ENCODE data around the gene HCST. TPM values are rescaled to one million over a fixed set of nuclear protein-coding genes. Genes with fewer than 3 reads are reported as not detected.
A peak's percentile ranks its signal among the peaks of the same experiment; 100 is the strongest.
"Not testable (repeated sequence)": the region's sequence is repeated elsewhere in the genome, so short reads cannot be mapped to it uniquely, and the experiment has no call there.

The HCST gene
- total and polyA plus RNA-seq, 12 donors: 1.7 to 22.8 (median 5.3) TPM

DNA sequence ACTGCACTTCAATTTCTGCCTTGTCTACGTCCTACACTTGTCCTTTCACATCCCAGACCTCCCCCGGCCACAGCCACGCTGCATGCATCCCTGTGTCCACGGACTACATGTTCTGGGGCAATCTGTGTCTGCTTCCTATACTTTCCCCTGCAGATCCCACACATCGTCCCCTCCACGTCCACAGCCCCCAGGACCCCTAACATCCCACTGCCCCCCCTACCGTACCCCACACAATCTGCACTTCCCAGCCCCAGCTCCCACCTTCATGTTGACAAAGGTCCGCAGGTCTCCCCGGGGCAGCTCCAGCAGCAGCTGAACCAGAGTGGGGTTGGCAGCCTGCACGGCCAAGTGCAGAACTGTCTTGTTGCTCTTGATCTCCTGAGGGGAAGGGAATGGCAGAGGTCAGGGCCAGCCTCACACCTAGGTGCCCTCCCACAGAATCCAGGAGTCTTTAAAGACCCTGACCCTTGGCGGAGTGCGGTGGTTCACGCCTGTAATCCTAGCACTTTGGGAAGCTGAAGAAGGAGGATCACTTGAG is 12.1 kb upstream of the HCST start:
- Histone ChIP-seq H3K9me3 (no peaks in the 10 kb centered on the region), H3K4me1 (no peaks in the 10 kb centered on the region), H3K27ac (no peak overlapping the region), H3K36me3 (peaks cover 0 to 83% (median 21%) of the 10 kb centered on the region in 9 donors), H3K4me3 (no peak overlapping the region), H3K27me3 (no peaks in the 10 kb centered on the region)
- TF ChIP-seq, protein P1, sequence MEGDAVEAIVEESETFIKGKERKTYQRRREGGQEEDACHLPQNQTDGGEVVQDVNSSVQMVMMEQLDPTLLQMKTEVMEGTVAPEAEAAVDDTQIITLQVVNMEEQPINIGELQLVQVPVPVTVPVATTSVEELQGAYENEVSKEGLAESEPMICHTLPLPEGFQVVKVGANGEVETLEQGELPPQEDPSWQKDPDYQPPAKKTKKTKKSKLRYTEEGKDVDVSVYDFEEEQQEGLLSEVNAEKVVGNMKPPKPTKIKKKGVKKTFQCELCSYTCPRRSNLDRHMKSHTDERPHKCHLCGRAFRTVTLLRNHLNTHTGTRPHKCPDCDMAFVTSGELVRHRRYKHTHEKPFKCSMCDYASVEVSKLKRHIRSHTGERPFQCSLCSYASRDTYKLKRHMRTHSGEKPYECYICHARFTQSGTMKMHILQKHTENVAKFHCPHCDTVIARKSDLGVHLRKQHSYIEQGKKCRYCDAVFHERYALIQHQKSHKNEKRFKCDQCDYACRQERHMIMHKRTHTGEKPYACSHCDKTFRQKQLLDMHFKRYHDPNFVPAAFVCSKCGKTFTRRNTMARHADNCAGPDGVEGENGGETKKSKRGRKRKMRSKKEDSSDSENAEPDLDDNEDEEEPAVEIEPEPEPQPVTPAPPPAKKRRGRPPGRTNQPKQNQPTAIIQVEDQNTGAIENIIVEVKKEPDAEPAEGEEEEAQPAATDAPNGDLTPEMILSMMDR (IDR thresholded peaks at IDR 0.05): no peak
- 91 to 95% methylated on average over 13 of the region's 13 CpGs for WGBS, 2 donors
- intact Hi-C loops (cut with DNase I): no loop called here
- DNase-seq (no peak), ATAC-seq (peak in 1 of 8 donors; percentile 26)

DNA sequence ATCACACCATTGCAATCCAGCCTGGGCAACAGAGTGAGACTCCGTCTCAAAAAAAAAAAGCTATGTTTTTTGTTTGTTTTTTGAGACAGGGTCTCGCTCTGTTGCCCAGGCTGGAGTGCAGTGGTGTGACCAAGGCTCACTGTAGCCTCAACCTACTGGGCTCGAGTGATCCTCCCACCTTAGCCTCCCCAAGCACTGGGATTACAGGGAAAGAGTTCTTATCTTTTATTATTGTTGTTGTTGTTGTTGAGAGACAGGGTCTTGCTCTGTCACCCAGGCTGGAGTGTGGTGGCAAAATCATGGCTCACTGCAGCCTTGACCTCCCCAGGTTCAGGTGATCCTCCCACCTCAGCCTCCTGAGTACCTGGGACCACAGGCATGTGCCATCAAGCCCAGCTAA is 10.5 kb upstream of the HCST start:
- intact Hi-C loops (cut with DNase I): not testable (repeated sequence)

DNA sequence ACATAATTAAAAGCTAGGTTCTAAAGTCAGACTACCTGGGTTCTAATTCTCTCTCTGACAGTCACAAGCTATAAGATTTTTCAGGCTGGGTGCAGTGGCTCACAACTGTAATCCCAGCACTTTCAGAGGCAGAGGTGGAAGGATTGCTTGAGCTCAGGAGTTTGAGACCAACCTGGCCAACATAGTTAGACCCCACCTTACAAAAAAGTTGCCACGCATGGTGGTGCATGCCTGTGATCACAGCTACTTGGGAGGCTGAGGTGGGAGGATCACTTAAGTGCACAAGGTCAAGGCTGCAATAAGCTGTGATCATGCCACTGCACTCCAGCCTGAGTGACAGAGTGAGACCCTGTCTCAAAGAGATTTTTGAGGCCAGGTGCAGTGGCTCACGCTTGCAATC is 8.0 kb upstream of the HCST start:
- TF ChIP-seq, protein P1 (IDR thresholded peaks at IDR 0.05): no peak
- ATAC-seq (no peak), DNase-seq (no peak)
- Histone ChIP-seq H3K4me1 (peaks cover 0 to 18% (median 9%) of the 10 kb centered on the region in 9 donors), H3K4me3 (no peak overlapping the region), H3K9me3 (no peaks in the 10 kb centered on the region), H3K27ac (no peak overlapping the region), H3K36me3 (peaks cover 0 to 90% (median 8%) of the 10 kb centered on the region in 9 donors), H3K27me3 (no peaks in the 10 kb centered on the region)
- WGBS, 2 donors: 90 to 99% methylated on average over 2 of the region's 2 CpGs
- intact Hi-C loops (cut with DNase I): no loop called here

More for the DNA sequence above, 10.5 kb upstream of the HCST start:
- H3K4me3 ChIP-seq, H3K27me3 ChIP-seq, H3K27ac ChIP-seq, H3K4me1 ChIP-seq, DNase-seq, ATAC-seq, H3K9me3 ChIP-seq: not testable (repeated sequence)
- H3K36me3 ChIP-seq: peaks cover 0 to 100% (median 21%) of the 10 kb centered on the region in 9 donors
- 93 to 96% methylated on average over 3 of the region's 3 CpGs for WGBS, 2 donors

DNA sequence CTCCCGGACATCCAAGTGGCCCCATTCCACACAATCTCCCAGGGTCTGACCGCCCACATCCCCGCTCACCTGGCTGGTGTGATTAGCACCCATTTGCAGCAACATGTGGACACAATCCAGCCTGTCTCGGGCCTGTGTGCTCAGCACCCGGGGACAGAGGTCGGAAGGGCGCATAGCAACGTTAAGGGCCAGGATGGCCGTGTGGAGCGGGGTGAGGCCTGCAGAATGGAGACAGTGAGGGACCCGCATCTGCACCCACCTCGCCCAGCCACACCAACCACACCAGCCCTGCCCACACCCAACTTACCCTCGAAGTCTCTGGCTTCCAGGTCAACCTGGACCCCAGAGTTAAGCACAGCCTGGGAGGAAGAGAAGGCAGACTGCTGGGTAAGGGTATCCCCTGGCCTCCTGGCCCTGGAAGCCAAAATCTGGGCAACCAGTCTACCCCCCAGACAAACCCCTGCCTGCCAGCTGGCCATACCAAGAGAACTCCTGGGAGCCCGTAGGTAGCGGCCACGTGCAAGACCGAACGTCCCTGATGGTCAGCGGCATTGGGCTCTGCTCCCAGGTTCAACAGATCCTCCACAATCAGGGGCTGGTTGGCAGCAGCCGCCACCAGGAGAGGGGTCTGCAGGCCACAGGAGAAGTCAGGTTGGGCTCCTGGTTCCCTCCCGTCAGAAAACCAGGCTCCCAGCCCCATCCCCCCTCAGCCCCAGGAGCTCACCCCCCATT is 6.3 kb upstream of the HCST start:
- intact Hi-C loops (cut with DNase I): loop anchor here in 2 of 10 donors (5.0 kb wide), 1 partner anchor 36 kb away; no protein-coding TSS in a partner anchor
- ATAC-seq: no peak

More for the DNA sequence above, 6.3 kb upstream of the HCST start:
- no peak for DNase-seq
- TF ChIP-seq, protein P1 (IDR thresholded peaks at IDR 0.05): no peak
- Histone ChIP-seq H3K27ac (no peak overlapping the region), H3K4me3 (no peak overlapping the region), H3K4me1 (peaks cover 0 to 23% (median 12%) of the 10 kb centered on the region in 9 donors), H3K9me3 (no peaks in the 10 kb centered on the region), H3K27me3 (no peaks in the 10 kb centered on the region), H3K36me3 (peaks cover 0 to 73% (median 7%) of the 10 kb centered on the region in 9 donors)
- 91 to 93% methylated on average over 21 of the region's 21 CpGs for WGBS, 2 donors

All from heart right ventricle (tissue), 16 donors.